Midbrain (tissue), 1 donor: ENCODE data around the gene GABBR2.
"Not testable (repeated sequence)": the region's sequence is repeated elsewhere in the genome, so short reads cannot be mapped to it uniquely, and the experiment has no call there.

Source experiments
- DNase-seq: peaks from one replicate; lab custom pipeline; 2025; lab: John Stamatoyannopoulos, UW

The GABBR2 gene

DNA sequence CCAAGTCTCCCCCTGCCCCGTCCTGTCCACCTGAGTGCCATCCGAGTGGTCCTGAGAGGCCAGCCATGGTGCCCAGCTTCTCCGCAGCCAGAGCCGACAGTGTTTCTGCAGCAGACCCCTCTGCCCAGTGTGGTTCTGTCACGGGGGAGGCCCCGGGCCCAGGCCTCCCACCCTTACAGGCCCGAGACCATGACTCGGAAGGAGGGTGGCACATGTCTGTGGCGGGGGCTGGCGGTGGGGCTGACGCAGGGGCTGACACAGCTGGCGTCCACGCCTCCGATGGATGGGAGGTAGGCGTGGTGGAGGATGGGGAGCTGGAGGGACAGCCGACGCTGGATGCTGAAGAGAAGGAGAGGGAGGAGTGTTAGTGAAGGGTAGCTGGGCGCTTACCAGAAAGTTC is 418.3 kb downstream of the GABBR2 start:
- DNase-seq = no peak

DNA sequence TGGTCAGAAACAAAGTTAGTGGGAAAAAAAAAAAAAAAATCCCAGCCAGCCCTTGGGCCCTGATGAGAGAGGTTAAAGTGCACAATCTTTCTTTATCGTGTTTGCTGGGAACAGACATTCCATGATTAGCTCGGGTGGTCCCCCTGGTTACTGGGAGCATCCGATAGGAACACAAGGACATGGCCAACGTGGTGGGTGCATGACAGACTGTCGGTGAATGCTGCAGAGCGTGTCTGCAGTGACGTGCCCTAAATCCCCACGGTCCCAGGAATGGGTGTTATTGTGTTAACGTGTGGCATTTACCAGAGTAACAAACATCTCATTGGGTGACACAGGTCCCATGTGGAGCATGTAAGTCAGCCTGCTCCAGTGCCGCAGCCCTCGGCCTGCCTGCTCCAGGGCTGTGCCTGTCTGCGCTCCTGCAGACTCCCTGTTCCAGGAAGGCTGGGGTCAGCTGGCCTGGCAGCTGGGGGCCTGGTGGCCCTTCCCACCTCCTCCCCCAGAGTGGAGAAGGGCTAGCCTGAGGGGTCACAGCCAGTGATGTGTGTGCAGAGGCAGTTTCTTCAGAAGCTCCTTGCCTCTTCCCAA is 419.0 kb downstream of the GABBR2 start:
- no peak for DNase-seq

DNA sequence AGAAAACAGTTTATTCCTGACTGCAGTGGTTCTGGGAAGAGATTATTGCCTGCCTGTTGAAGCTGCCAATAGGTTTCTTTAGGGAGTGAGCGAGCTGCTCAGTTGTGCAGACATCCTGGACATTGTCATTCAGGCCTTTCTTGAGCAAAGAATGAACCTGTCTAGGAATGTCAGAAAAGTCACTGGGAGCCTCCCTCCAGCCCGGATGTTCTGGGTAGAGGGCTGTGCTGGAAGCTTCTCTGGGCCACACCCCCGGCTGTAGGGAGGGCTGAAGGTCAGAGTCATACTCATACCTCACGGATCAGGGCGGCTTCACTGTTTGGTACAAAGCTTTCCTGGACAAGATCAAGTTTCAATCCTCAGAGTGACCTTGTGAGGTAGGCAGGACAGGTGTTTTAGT is 419.9 kb downstream of the GABBR2 start:
- DNase-seq = no peak

DNA sequence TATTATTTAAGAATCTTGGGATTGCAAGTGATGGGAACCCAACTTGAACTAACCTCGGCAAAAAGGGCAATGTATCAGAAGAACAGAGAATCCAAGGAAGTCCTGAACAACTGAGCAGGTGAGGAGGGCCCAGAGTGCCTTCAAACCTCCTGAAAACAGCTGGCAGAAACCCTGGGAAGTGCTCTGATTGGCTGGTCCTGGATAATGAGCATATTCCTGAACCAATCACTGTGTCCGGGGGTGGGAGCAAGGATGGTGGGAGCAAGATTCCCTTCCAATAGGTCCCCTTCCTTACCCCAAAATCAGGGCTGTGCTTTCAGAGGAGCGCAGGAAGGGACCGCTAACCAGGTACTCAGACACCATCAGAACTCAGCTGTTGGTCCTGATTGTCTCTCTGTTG is 421.4 kb downstream of the GABBR2 start:
- DNase-seq = no peak

DNA sequence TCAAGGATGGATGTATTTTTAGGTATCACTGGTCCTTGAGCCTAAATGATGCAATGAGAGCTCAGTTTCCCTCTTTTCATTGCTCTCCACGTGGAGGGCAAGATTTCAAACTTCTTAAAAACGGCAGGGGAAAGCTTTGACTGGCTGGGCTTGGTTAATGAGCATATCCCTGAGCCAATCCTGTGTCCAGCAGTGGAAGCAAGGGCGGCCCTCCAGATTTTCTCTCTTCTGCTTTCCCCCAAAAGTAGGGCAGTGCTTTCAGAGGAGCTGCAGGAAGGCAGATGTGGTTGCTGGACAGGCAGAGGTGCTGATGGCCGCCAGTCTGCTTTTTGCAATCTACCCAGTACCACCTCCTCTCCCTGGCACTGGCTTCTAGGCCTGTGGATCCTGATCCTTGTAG is 423.3 kb downstream of the GABBR2 start:
- peak; percentile 9 for DNase-seq

- no peak for DNase-seq
Observed at GRCh38 chr9:98284754-98285153, 424.0 kb downstream of the GABBR2 start.

GRCh38 chr9:98283143-98283542 is 425.6 kb downstream of the GABBR2 start:
- not testable (repeated sequence) for DNase-seq

- DNase-seq = no peak
Observed at GRCh38 chr9:98281281-98281680, 427.5 kb downstream of the GABBR2 start.

DNA sequence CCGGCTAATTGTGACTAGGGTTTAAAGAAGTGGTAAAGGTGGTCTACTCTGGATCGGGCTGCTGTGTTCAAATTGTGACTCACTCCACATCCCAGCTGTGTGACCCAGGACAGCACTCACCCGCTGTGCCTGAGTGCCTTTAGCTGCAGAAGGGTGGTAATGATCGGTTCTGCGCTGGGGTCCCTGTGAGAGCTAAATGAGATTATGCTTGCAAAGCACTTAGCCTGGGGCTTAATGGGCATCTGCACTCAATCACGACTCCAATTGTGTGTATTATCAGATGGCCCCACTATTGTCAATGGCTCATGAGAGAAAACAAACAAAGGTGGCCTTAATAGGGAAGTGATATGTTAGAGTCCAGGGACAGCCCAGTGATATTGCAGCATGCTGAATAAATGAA is 428.2 kb downstream of the GABBR2 start:
- no peak for DNase-seq

- no peak for DNase-seq
Observed at GRCh38 chr9:98280162-98280561, 428.6 kb downstream of the GABBR2 start.

DNA sequence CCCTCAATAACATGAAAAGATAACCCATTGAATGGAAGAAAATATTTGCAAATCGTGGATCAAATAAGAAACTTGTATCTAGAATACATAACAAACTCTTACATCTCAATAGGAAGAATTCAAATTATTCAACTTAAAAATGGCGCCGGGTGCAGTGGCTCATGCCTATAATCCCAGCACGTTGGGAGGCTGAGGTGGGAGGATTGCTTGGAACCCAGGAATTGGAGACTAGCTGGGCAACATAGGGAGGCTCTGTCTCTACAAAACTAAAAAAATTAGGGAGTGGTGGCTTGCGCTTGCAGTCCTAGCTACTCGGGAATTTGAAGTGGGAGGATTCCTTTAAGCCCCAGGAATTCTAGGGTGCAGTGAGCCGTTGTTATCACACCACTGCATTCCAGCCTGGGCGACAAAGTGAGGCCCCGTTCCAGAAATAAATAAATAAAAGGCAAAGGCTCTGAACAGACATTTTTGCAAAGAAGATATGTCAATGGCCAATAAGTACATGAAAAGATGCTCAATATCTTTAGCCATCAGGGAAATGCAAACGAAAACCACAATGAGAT is 431.7 kb downstream of the GABBR2 start:
- DNase-seq = no peak

- no peak for DNase-seq
Observed at GRCh38 chr9:98275159-98275558, 433.6 kb downstream of the GABBR2 start.

- no peak for DNase-seq
Observed at GRCh38 chr9:98272083-98272482, 436.7 kb downstream of the GABBR2 start.

DNA sequence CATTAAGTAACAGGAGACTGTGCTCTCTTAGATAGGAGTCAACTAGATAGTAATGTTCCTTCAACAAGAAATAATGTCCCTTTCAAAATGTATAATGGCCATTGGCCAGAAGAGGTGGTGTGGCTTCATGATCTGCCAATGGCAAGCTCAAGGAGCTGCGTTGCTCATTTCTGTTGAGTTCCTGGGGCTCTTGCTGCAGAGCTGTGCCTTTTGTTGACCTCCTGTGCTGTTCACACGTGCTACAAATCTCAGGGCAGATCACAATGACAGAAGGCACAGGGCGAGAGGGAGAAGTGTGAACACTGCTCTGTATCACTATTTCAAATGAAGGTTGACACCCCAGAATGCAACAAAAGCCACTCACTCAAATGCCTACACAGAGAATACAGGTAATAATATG is 437.3 kb downstream of the GABBR2 start:
- no peak for DNase-seq

GRCh38 chr9:98270284-98270683 is 438.5 kb downstream of the GABBR2 start:
- not testable (repeated sequence) for DNase-seq

DNA sequence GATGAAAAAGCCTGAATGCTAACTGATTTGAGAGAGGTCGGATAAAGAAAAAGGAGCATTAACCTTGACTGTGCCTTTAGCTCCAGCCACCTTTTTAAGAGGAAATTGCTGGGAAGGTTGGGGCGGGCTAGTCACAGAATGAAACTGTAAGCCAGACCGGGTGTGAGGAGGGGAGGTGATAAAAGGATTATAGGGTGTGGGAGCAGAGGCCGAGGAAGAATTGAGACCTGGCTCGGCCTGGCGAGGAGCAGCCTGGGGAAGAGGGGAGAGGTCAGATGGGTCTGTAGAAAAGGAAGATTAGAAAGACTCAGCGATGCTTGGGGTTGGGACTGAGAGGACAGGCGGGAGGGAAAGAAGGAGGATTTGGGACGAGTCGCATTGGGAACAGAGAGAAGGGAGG is 439.1 kb downstream of the GABBR2 start:
- not testable (repeated sequence) for DNase-seq

DNA sequence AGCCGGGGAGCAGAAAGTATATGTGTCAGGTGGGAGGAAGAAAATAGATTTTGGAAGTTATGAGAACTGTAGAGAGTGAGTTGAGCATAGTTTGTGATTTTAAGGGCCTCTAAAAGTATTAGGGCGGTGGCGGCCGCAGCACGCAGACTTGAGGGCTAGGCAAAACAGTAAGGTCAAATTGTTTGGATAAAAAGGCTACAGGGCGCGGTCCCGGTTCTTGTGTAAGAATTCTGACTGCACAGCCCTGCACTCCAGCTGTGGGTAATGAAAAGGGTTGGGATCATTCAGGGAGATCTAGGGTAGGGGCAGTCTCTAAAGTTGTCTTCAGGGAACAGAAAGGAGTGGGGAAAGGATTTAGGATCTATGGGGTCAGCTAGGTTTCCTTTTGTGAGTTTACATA is 441.2 kb downstream of the GABBR2 start:
- not testable (repeated sequence) for DNase-seq

DNA sequence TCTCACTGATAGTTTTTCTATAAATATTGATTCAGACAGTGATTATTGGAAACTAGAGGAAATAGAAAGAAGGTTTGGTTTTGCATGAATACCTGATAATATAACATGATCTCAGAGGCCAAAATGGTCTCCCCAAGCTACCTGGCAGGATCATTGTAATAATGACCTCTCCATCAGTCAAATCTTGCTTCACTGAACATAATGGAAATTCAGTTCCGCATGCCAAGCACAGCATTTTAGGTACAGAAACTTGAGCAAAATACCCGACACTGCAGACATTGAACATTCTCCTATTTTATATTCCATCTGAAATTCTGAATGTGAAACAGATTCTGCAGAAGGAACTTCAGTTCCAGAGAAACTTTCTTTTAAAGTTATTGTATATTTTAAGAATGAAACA is 444.2 kb downstream of the GABBR2 start:
- DNase-seq = no peak

GRCh38 chr9:98263482-98264357 is 445.0 kb downstream of the GABBR2 start:
- peak; percentile 80 for DNase-seq

- no peak for DNase-seq
Observed at GRCh38 chr9:98263080-98263479, 445.7 kb downstream of the GABBR2 start.

DNA sequence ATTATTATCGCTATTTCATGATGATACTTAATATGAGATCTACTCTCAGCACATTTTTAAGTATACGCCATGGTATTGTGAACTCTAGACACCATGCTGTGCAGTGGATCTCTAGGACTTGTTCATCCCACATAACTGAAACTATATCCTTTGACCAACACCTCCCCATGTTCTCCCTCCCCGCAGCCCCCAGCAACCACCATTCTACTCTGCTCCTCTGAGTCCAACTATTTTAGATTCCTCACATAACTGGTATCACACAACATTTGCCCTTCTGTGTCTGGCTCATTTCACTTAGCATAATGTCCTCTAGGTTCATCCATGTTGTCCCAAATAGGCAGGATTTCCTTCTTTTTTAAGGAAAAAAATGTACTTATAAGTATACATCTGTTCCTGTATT is 446.7 kb downstream of the GABBR2 start:
- no peak for DNase-seq

- DNase-seq = no peak
Observed at GRCh38 chr9:98260635-98261034, 448.1 kb downstream of the GABBR2 start.

DNA sequence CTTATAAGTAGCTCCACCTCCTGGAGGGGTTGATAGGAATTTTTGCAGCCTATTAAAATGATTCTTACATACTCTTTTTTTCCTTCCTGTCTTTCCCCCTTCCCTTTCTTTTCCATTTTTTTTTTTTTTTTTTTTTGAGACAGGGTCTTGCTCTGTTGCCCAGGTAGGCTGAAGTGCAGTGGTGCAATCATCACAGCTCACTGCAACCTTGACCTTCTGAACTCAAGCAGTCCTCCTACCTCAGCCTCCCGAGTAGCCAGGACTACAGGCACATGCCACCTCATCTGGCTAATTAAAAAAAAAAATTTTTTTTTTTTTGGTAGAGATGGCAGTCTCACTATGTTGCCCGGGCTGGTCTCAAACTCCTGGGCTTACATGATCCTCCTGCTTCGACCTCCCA is 448.9 kb downstream of the GABBR2 start:
- no peak for DNase-seq
